HepG2 (cell line): ENCODE data around the gene TRAF5. TPM values are rescaled to one million over a fixed set of nuclear protein-coding genes. Genes with fewer than 3 reads are reported as not detected.
A peak's percentile ranks its signal among the peaks of the same experiment; 100 is the strongest.

Source experiments
- ASH2L ChIP-seq: fragments of 300-600, 200-600 bp; sonication (generic); IDR thresholded peaks from 2 replicates; pipeline ENCODE4 v1.7.0; 2017; ENCODE audit warnings: low read depth, mild to moderate bottlenecking, moderate library complexity, mixed read lengths, low read length; ENCODE audit not compliant: insufficient read length
- CBX5 ChIP-seq: sonication (generic); formaldehyde crosslinking; IDR thresholded peaks from 2 replicates; pipeline ENCODE4 v1.4.0; 2020; ENCODE audit warnings: missing genetic modification reagents, borderline replicate concordance
- DNMT1 ChIP-seq: sonication (generic); formaldehyde crosslinking; IDR thresholded peaks from 2 replicates; pipeline ENCODE4 v1.5.1; 2020; ENCODE audit warnings: mild to moderate bottlenecking, missing genetic modification reagents
- ERF ChIP-seq: IDR thresholded peaks from 2 replicates; pipeline ENCODE4 v1.6.1; 2018; ENCODE audit warnings: missing biosample characterization, missing genetic modification reagents
- FOXJ3 ChIP-seq: sonication (generic); formaldehyde crosslinking; IDR thresholded peaks from 2 replicates; pipeline ENCODE4 v1.4.0; 2020; ENCODE audit warnings: missing genetic modification reagents, mild to moderate bottlenecking, borderline replicate concordance
- GATAD2A ChIP-seq: IDR thresholded peaks from 2 replicates; pipeline ENCODE4 v1.6.1; 2016
- GFI1 ChIP-seq: sonication (generic); formaldehyde crosslinking; IDR thresholded peaks from 2 replicates; pipeline ENCODE4 v1.5.0; 2020; ENCODE audit warnings: missing genetic modification reagents, mild to moderate bottlenecking, borderline replicate concordance
- HDAC1 ChIP-seq: sonication (generic); formaldehyde crosslinking; IDR thresholded peaks from 2 replicates; pipeline ENCODE4 v1.5.1; 2020; ENCODE audit warnings: mild to moderate bottlenecking, missing genetic modification reagents
- JUN ChIP-seq: sonication (generic); formaldehyde crosslinking; IDR thresholded peaks from 2 replicates; pipeline ENCODE4 v1.4.0; 2020; ENCODE audit warnings: mild to moderate bottlenecking, missing genetic modification reagents
- KLF11 ChIP-seq: IDR thresholded peaks from 2 replicates; pipeline ENCODE4 v1.6.1; 2016; ENCODE audit warnings: missing compliant biosample characterization
- MAX ChIP-seq: IDR thresholded peaks from 2 replicates; pipeline ENCODE4 v1.6.1; 2012; ENCODE audit warnings: inconsistent platforms
- MLLT10 ChIP-seq: sonication (generic); formaldehyde crosslinking; IDR thresholded peaks from 2 replicates; pipeline ENCODE4 v1.4.0; 2020; ENCODE audit warnings: missing genetic modification reagents
- NR2F2 ChIP-seq: IDR thresholded peaks from 2 replicates; pipeline ENCODE4 v1.6.1; 2012; ENCODE audit warnings: low read depth, inconsistent platforms, borderline replicate concordance
- PCBP2 ChIP-seq: fragments of 200-400 bp; formaldehyde crosslinking; optimal IDR thresholded peaks from 2 replicates; pipeline ENCODE3; 2018; ENCODE audit warnings: low read length, low read depth; ENCODE audit not compliant: poor library complexity, severe bottlenecking
- POGK ChIP-seq: sonication (generic); formaldehyde crosslinking; conservative IDR thresholded peaks from 2 replicates; pipeline ENCODE4 v1.8.0; 2022; ENCODE audit warnings: mild to moderate bottlenecking, moderate library complexity, missing genetic modification reagents
- RBM39 ChIP-seq: fragments of 200-400 bp; formaldehyde crosslinking; IDR thresholded peaks from one replicate; pipeline ENCODE4 v1.6.1; 2018; ENCODE audit warnings: antibody characterized with exemption, mild to moderate bottlenecking, low read depth, low read length; ENCODE audit not compliant: poor library complexity, severe bottlenecking
- WIZ ChIP-seq: sonication (generic); formaldehyde crosslinking; IDR thresholded peaks from 2 replicates; pipeline ENCODE4 v1.5.1; 2020; ENCODE audit warnings: mild to moderate bottlenecking, missing genetic modification reagents
- ZFP36L1 ChIP-seq: sonication (generic); formaldehyde crosslinking; IDR thresholded peaks from 2 replicates; pipeline ENCODE4 v1.8.0; 2022; ENCODE audit warnings: mild to moderate bottlenecking, missing genetic modification reagents, moderate library complexity
- ZNF234 ChIP-seq: sonication (generic); formaldehyde crosslinking; conservative IDR thresholded peaks from 2 replicates; pipeline ENCODE4 v1.5.1; 2020; ENCODE audit warnings: mild to moderate bottlenecking, missing genetic modification reagents
- ZNF337 ChIP-seq: sonication (generic); formaldehyde crosslinking; IDR thresholded peaks from 2 replicates; pipeline ENCODE4 v1.5.1; 2020; ENCODE audit warnings: missing genetic modification reagents, low read depth, mild to moderate bottlenecking, borderline replicate concordance
- ZNF513 ChIP-seq: sonication (generic); formaldehyde crosslinking; conservative IDR thresholded peaks from 2 replicates; pipeline ENCODE4 v1.5.0; 2020; ENCODE audit warnings: missing genetic modification reagents
- ZNF543 ChIP-seq: sonication (generic); formaldehyde crosslinking; IDR thresholded peaks from 2 replicates; pipeline ENCODE4 v1.4.0; 2020; ENCODE audit warnings: mild to moderate bottlenecking, missing genetic modification reagents
- ZNF607 ChIP-seq: sonication (generic); formaldehyde crosslinking; IDR thresholded peaks from 2 replicates; pipeline ENCODE4 v1.5.1; 2020; ENCODE audit warnings: missing genetic modification reagents, mild to moderate bottlenecking, borderline replicate concordance
- ZNF773 ChIP-seq: sonication (generic); formaldehyde crosslinking; IDR thresholded peaks from 2 replicates; pipeline ENCODE4 v1.4.0; 2020; ENCODE audit warnings: missing genetic modification reagents, borderline replicate concordance
- ZNF792 ChIP-seq: IDR thresholded peaks from 2 replicates; pipeline ENCODE4 v1.6.1; 2016
- ZNF879 ChIP-seq: sonication (generic); formaldehyde crosslinking; IDR thresholded peaks from 2 replicates; pipeline ENCODE4 v1.8.1; 2023; ENCODE audit warnings: missing genetic modification reagents
- polyA plus RNA-seq, 8 experiments: library from polyadenylated mRNA; depleted of rRNA in 3 of 8; stranded (reverse) in 7 of 8; unstranded in 1 of 8; fragments of >200 nt; fragmentation: Illumina TruSeq in 4 of 8; extraction: Trizol in 4 of 8; gene quantifications; 2 replicates each; pipeline versions ENCODE4 v1.2.1 to v1.2.3, GENCODE V29; 2011 to 2016; ENCODE audit warnings: low read depth in 4 of 8, missing spikeins in 1 of 8, mixed read lengths in 1 of 8; ENCODE audit not compliant: insufficient read depth in 1 of 8
- total RNA-seq, 5 experiments: library from RNA; depleted of rRNA; stranded (reverse); fragments of >200 nt; fragmentation: Illumina TruSeq; extraction: Trizol; gene quantifications; 2 replicates each; pipeline ENCODE4 v1.2.3, GENCODE V29; 2016; ENCODE audit warnings: low read depth in 1 of 5
- TF ChIP-seq, protein P1 (sequence below): sonication (generic); formaldehyde crosslinking; IDR thresholded peaks from 2 replicates; pipeline ENCODE4 v1.8.0; 2022; ENCODE audit warnings: mild to moderate bottlenecking, missing genetic modification reagents, borderline replicate concordance

TRAF5 gene
- total and polyA plus RNA-seq, 2 of the 13 experiments (the other 11 are each of a cell fraction or from before 2014, with no cell fraction given): 0.27 to 1.6 TPM

DNA sequence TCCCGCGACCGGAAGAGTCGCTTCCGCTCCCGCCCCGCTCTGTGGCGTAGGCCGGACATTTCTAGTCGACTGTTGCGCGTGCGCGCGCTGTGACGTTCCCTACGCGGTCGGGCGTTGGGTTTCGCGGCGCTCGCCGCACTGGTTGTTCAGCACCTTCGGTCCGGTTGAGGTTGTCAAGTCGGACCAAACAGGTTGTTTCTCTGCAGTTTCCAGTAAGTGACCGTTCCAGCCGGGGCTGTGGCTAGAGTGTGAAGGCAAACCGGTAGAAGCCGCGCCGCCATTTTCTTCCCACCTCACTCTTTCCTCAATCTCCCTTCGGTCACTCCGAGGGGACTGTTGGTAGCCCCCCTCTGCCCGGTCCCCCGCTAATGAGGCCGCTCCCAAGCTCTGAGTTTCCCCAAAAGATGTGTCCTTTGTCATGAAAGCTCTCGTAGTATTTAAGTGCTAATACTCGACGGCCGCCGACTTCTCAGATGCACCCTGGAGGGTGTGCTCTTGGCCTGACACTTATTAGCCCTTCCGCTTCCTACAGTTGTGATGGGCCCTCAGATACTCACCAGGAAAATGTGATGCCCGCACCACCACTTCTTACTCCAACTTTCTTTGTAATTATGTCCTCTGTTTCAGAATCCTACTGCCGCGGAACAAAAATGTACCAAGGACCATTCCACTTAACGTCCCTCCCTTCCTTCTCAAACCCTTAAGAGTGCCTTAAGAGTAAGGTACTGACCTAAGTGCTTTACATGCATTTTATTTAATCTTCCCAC, 56.3 kb downstream of the TRAF5 start (continued):
- TF ChIP-seq POGK (CRISPR knock-in tag): no peak; the same call in 1 of the 2 replicates
- no peak; the same call in 1 of the 2 replicates for TF ChIP-seq ZNF543 (CRISPR knock-in tag)
- peak; percentile 69 for TF ChIP-seq RBM39
- TF ChIP-seq CBX5 (CRISPR knock-in tag): 0 out of 2 replicates have a peak, but pooled peaks have one; percentile 66
- TF ChIP-seq ZNF337 (CRISPR knock-in tag): no peak
- TF ChIP-seq ZFP36L1: no peak
- no peak for TF ChIP-seq PCBP2
- peak; percentile 72; the same call in 1 of the 2 replicates for TF ChIP-seq FOXJ3 (CRISPR knock-in tag)
- TF ChIP-seq WIZ (CRISPR knock-in tag): peak; percentile 85; the same call in 1 of the 2 replicates
- TF ChIP-seq ZNF513: no peak
- peak; percentile 54 for TF ChIP-seq HDAC1
- no peak for TF ChIP-seq ZNF773 (CRISPR knock-in tag)
- TF ChIP-seq ZNF792 (CRISPR knock-in tag): peak; percentile 57
- peak; percentile 88 for TF ChIP-seq ZNF607 (CRISPR knock-in tag)
- no peak; the same call in 1 of the 2 replicates for TF ChIP-seq JUN (CRISPR knock-in tag)
- TF ChIP-seq KLF11 (CRISPR knock-in tag): no peak
- TF ChIP-seq ERF (CRISPR knock-in tag): no peak
- peak; percentile 76; the same call in 1 of the 2 replicates for TF ChIP-seq ZNF879 (CRISPR knock-in tag)
- peak; percentile 92 for TF ChIP-seq ZNF234 (CRISPR knock-in tag)
- no peak for TF ChIP-seq MLLT10
- TF ChIP-seq NR2F2: no peak
- TF ChIP-seq GFI1 (CRISPR knock-in tag): no peak; the same call in 1 of the 2 replicates
- TF ChIP-seq, protein P1, sequence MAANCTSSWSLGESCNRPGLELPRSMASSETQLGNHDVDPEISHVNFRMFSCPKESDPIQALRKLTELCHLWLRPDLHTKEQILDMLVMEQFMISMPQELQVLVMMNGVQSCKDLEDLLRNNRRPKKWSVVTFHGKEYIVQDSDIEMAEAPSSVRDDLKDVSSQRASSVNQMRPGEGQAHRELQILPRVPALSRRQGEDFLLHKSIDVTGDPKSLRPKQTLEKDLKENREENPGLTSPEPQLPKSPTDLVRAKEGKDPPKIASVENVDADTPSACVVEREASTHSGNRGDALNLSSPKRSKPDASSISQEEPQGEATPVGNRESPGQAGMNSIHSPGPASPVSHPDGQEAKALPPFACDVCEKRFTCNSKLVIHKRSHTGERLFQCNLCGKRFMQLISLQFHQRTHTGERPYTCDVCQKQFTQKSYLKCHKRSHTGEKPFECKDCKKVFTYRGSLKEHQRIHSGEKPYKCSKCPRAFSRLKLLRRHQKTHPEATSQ (CRISPR knock-in tag): peak; percentile 48; the same call in 1 of the 2 replicates
- TF ChIP-seq GATAD2A (CRISPR knock-in tag): no peak
- no peak for TF ChIP-seq DNMT1 (CRISPR knock-in tag)
- TF ChIP-seq ASH2L: peak; percentile 85
- peak; percentile 87 for TF ChIP-seq MAX
